Measurements from ENCODE around the gene CEP41.

The CEP41 gene

GRCh38 chr7:130426564-130426963 is 14.3 kb downstream of the CEP41 start:
- H3K27me3 ChIP-seq (ENCODE audit: control insufficient read depth in 3 of 3, insufficient read depth in 3 of 3, low read depth in 1 of 3, low read length in 3 of 3): no peaks in the 10 kb centered on the region
- H2BK5ac ChIP-seq (ENCODE audit: low read length): no peak overlapping the region
- peaks cover 10 to 25% of the 10 kb centered on the region in 2 donors for H3K4me1 ChIP-seq (ENCODE audit: control insufficient read depth in 2 of 2, insufficient read depth in 1 of 2, low read depth in 1 of 2, low read length in 2 of 2)
- H3K4me2 ChIP-seq (ENCODE audit: insufficient read depth, low read length, poor library complexity, severe bottlenecking): no peak overlapping the region
- no peaks in the 10 kb centered on the region for H3K79me1 ChIP-seq (ENCODE audit: low read depth, low read length)
- H3K18ac ChIP-seq (ENCODE audit: low read length): no peak overlapping the region
- H3K4ac ChIP-seq (ENCODE audit: low read length): no peak overlapping the region
- no peak overlapping the region for H3K4me3 ChIP-seq (ENCODE audit: low read length in 2 of 2)
- H4K91ac ChIP-seq (ENCODE audit: low read depth, low read length, poor library complexity): no peak overlapping the region
- H3K9me3 ChIP-seq (replicated peaks in 1 of 2; ENCODE audit: control insufficient read depth in 2 of 2, insufficient read depth in 1 of 2, low read depth in 1 of 2, low read length in 2 of 2): peaks cover 0 to 2% of the 10 kb centered on the region in 2 donors
- H2AFZ ChIP-seq (ENCODE audit: low read length): no peak overlapping the region
- no peak overlapping the region for H3K23ac ChIP-seq (ENCODE audit: low read depth, low read length, poor library complexity)
- WGBS, 2 donors (ENCODE audit: extremely low coverage in 2 of 2, insufficient read length in 2 of 2, insufficient replicate concordance in 1 of 2): no CpG with 5 or more reads among the region's 4 CpGs
- H3K9ac ChIP-seq (ENCODE audit: low read depth, low read length, poor library complexity): no peak overlapping the region
- H4K8ac ChIP-seq (ENCODE audit: low read depth, low read length): no peak overlapping the region
- H3K14ac ChIP-seq (ENCODE audit: low read length): no peak overlapping the region
- no peak overlapping the region for H2BK15ac ChIP-seq (ENCODE audit: low read length)
- H2BK120ac ChIP-seq (ENCODE audit: low read depth, low read length): no peak overlapping the region
- DNase-seq (ENCODE audit: low spot score): no peak
- peaks cover 2 to 19% of the 10 kb centered on the region in 2 donors for H3K36me3 ChIP-seq (replicated peaks in 1 of 2; ENCODE audit: control insufficient read depth in 2 of 2, insufficient read depth in 2 of 2, low read length in 2 of 2)
- H2BK12ac ChIP-seq (ENCODE audit: low read length): no peak overlapping the region
- H2AK5ac ChIP-seq (ENCODE audit: low read depth, low read length): no peak overlapping the region
- H3K27ac ChIP-seq (replicated peaks; ENCODE audit: low read length): no peak overlapping the region

- H2AK5ac ChIP-seq (ENCODE audit: low read depth, low read length): no peak overlapping the region
- H3K4me3 ChIP-seq (ENCODE audit: low read length in 2 of 2): no peak overlapping the region
- H3K79me1 ChIP-seq (ENCODE audit: low read depth, low read length): no peaks in the 10 kb centered on the region
- no peak overlapping the region for H3K4ac ChIP-seq (ENCODE audit: low read length)
- no peak overlapping the region for H4K8ac ChIP-seq (ENCODE audit: low read depth, low read length)
- H3K4me1 ChIP-seq (ENCODE audit: control insufficient read depth in 2 of 2, insufficient read depth in 1 of 2, low read depth in 1 of 2, low read length in 2 of 2): peaks cover 5 to 23% of the 10 kb centered on the region in 2 donors
- no CpG with 5 or more reads among the region's 4 CpGs for WGBS, 2 donors (ENCODE audit: extremely low coverage in 2 of 2, insufficient read length in 2 of 2, insufficient replicate concordance in 1 of 2)
- no peak for DNase-seq (ENCODE audit: low spot score)
- no peak overlapping the region for H4K91ac ChIP-seq (ENCODE audit: low read depth, low read length, poor library complexity)
- H2AFZ ChIP-seq (ENCODE audit: low read length): no peak overlapping the region
- H3K36me3 ChIP-seq (replicated peaks in 1 of 2; ENCODE audit: control insufficient read depth in 2 of 2, insufficient read depth in 2 of 2, low read length in 2 of 2): peaks cover 2 to 19% of the 10 kb centered on the region in 2 donors
- H3K18ac ChIP-seq (ENCODE audit: low read length): no peak overlapping the region
- no peak overlapping the region for H3K23ac ChIP-seq (ENCODE audit: low read depth, low read length, poor library complexity)
- no peak overlapping the region for H3K27ac ChIP-seq (replicated peaks; ENCODE audit: low read length)
- H2BK120ac ChIP-seq (ENCODE audit: low read depth, low read length): no peak overlapping the region
- no peak overlapping the region for H3K9ac ChIP-seq (ENCODE audit: low read depth, low read length, poor library complexity)
- H3K9me3 ChIP-seq (replicated peaks in 1 of 2; ENCODE audit: control insufficient read depth in 2 of 2, insufficient read depth in 1 of 2, low read depth in 1 of 2, low read length in 2 of 2): peaks cover 0 to 2% of the 10 kb centered on the region in 2 donors
- no peak overlapping the region for H2BK5ac ChIP-seq (ENCODE audit: low read length)
- H3K14ac ChIP-seq (ENCODE audit: low read length): no peak overlapping the region
- no peak overlapping the region for H2BK12ac ChIP-seq (ENCODE audit: low read length)
- no peaks in the 10 kb centered on the region for H3K27me3 ChIP-seq (ENCODE audit: control insufficient read depth in 3 of 3, insufficient read depth in 3 of 3, low read depth in 1 of 3, low read length in 3 of 3)
- no peak overlapping the region for H2BK15ac ChIP-seq (ENCODE audit: low read length)
- H3K4me2 ChIP-seq (ENCODE audit: insufficient read depth, low read length, poor library complexity, severe bottlenecking): no peak overlapping the region
Observed at GRCh38 chr7:130425796-130426195, 15.0 kb downstream of the CEP41 start.

- Histone ChIP-seq H2BK120ac (ENCODE audit: low read depth, low read length) (no peak overlapping the region), H3K14ac (ENCODE audit: low read length) (no peak overlapping the region), H2BK15ac (ENCODE audit: low read length) (no peak overlapping the region), H3K4ac (ENCODE audit: low read length) (no peak overlapping the region), H2BK5ac (ENCODE audit: low read length) (no peak overlapping the region), H4K8ac (ENCODE audit: low read depth, low read length) (no peak overlapping the region), H3K18ac (ENCODE audit: low read length) (no peak overlapping the region), H3K4me2 (ENCODE audit: insufficient read depth, low read length, poor library complexity, severe bottlenecking) (no peak overlapping the region), H2AK5ac (ENCODE audit: low read depth, low read length) (no peak overlapping the region), H3K79me1 (ENCODE audit: low read depth, low read length) (no peaks in the 10 kb centered on the region), H3K4me1 (ENCODE audit: control insufficient read depth in 2 of 2, insufficient read depth in 1 of 2, low read depth in 1 of 2, low read length in 2 of 2) (peaks cover 8 to 19% of the 10 kb centered on the region in 2 donors), H4K91ac (ENCODE audit: low read depth, low read length, poor library complexity) (no peak overlapping the region), H3K9me3 (replicated peaks in 1 of 2; ENCODE audit: control insufficient read depth in 2 of 2, insufficient read depth in 1 of 2, low read depth in 1 of 2, low read length in 2 of 2) (peaks cover 0 to 2% of the 10 kb centered on the region in 2 donors), H3K27me3 (ENCODE audit: control insufficient read depth in 3 of 3, insufficient read depth in 3 of 3, low read depth in 1 of 3, low read length in 3 of 3) (no peaks in the 10 kb centered on the region), H3K23ac (ENCODE audit: low read depth, low read length, poor library complexity) (no peak overlapping the region), H2AFZ (ENCODE audit: low read length) (no peak overlapping the region), H3K9ac (ENCODE audit: low read depth, low read length, poor library complexity) (no peak overlapping the region), H3K36me3 (replicated peaks in 1 of 2; ENCODE audit: control insufficient read depth in 2 of 2, insufficient read depth in 2 of 2, low read length in 2 of 2) (peaks cover 2 to 19% of the 10 kb centered on the region in 2 donors), H2BK12ac (ENCODE audit: low read length) (no peak overlapping the region), H3K27ac (replicated peaks; ENCODE audit: low read length) (no peak overlapping the region), H3K4me3 (ENCODE audit: low read length in 2 of 2) (no peak overlapping the region)
- WGBS, 2 donors (ENCODE audit: extremely low coverage in 2 of 2, insufficient read length in 2 of 2, insufficient replicate concordance in 1 of 2): no CpG with 5 or more reads among the region's 3 CpGs
- no peak for DNase-seq (ENCODE audit: low spot score)
Observed at GRCh38 chr7:130423501-130424037, 17.2 kb downstream of the CEP41 start.

GRCh38 chr7:130421684-130422083 is 19.1 kb downstream of the CEP41 start:
- Histone ChIP-seq H3K4me1 (ENCODE audit: control insufficient read depth in 2 of 2, insufficient read depth in 1 of 2, low read depth in 1 of 2, low read length in 2 of 2) (peaks cover 13 to 35% of the 10 kb centered on the region in 2 donors), H3K14ac (ENCODE audit: low read length) (no peak overlapping the region), H3K9me3 (replicated peaks in 1 of 2; ENCODE audit: control insufficient read depth in 2 of 2, insufficient read depth in 1 of 2, low read depth in 1 of 2, low read length in 2 of 2) (peaks cover 0 to 2% of the 10 kb centered on the region in 2 donors), H2AK5ac (ENCODE audit: low read depth, low read length) (no peak overlapping the region), H2BK12ac (ENCODE audit: low read length) (no peak overlapping the region), H4K91ac (ENCODE audit: low read depth, low read length, poor library complexity) (no peak overlapping the region), H3K27me3 (ENCODE audit: control insufficient read depth in 3 of 3, insufficient read depth in 3 of 3, low read depth in 1 of 3, low read length in 3 of 3) (no peaks in the 10 kb centered on the region), H3K79me1 (ENCODE audit: low read depth, low read length) (no peaks in the 10 kb centered on the region), H3K18ac (ENCODE audit: low read length) (no peak overlapping the region), H2BK5ac (ENCODE audit: low read length) (no peak overlapping the region), H4K8ac (ENCODE audit: low read depth, low read length) (no peak overlapping the region), H3K4ac (ENCODE audit: low read length) (no peak overlapping the region), H2AFZ (ENCODE audit: low read length) (peak overlapping the region; percentile 48), H2BK120ac (ENCODE audit: low read depth, low read length) (no peak overlapping the region), H3K36me3 (replicated peaks in 1 of 2; ENCODE audit: control insufficient read depth in 2 of 2, insufficient read depth in 2 of 2, low read length in 2 of 2) (peaks cover 2 to 9% of the 10 kb centered on the region in 2 donors), H2BK15ac (ENCODE audit: low read length) (no peak overlapping the region), H3K27ac (replicated peaks; ENCODE audit: low read length) (no peak overlapping the region), H3K4me3 (ENCODE audit: low read length in 2 of 2) (no peak overlapping the region), H3K9ac (ENCODE audit: low read depth, low read length, poor library complexity) (no peak overlapping the region), H3K23ac (ENCODE audit: low read depth, low read length, poor library complexity) (no peak overlapping the region), H3K4me2 (ENCODE audit: insufficient read depth, low read length, poor library complexity, severe bottlenecking) (no peak overlapping the region)
- no peak for DNase-seq (ENCODE audit: low spot score)
- WGBS, 2 donors (ENCODE audit: extremely low coverage in 2 of 2, insufficient read length in 2 of 2, insufficient replicate concordance in 1 of 2): no CpG with 5 or more reads among the region's 2 CpGs
